K562 (cell line): ENCODE results near the gene LGALS7. TPM values are rescaled to one million over a fixed set of nuclear protein-coding genes. Genes with fewer than 3 reads are reported as not detected.

Experiments used
- ATAC-seq: fragments of 200-7000 bp; cut with Tn5 transposase; 3 replicates; pipeline ENCODE4 v1.9.1; 2020; ENCODE audit warnings: moderate library complexity
- BruUV-seq: library from RNA; stranded (reverse); fragments of 400-500 nt; replicated peaks from 2 replicates; lab custom pipeline; 2021; lab: Mats Ljungman, UMichigan
- CTCF ChIA-PET: fragments of 300-600 bp; formaldehyde crosslinking; extraction: SDS; loops from one replicate; lab custom pipeline; 2021; ENCODE audit warnings: low intra/inter-chr PET ratio; lab: Yijun Ruan, JAX
- POLR2A ChIA-PET: fragments of 300-600, 350-650 bp; sonication (Branson Sonifier 250); formaldehyde crosslinking; extraction: SDS; loops from one replicate; lab custom pipeline; 2021; ENCODE audit warnings: antibody characterized with exemption, inconsistent platforms; lab: Yijun Ruan, JAX
- DNase-seq, 4 experiments: peaks; one replicate each; pipeline versions ENCODE4 v3.0.0 to v3.0.0-alpha.2; 2011 to 2018; ENCODE audit warnings: low spot score in 3 of 4, mixed read lengths in 3 of 4; ENCODE audit errors: extremely low read depth in 1 of 4
- FAIRE-seq: peaks from 2 replicates; lab custom pipeline; 2011; peaks lifted over from hg19 to GRCh38; lab: Jason Lieb, UNC
- H2AFZ ChIP-seq: 2 replicates; pipeline ENCODE4 v1.6.0; 2011; ENCODE audit warnings: low read depth, low read length, control low read depth, inconsistent platforms
- H3K27ac ChIP-seq: fragments of 200-600 bp; 3 replicates; pipeline ENCODE4 v1.8.0; 2011; ENCODE audit warnings: low read depth, mild to moderate bottlenecking, control low read depth, inconsistent platforms, low read length, moderate library complexity, mixed read lengths; ENCODE audit errors: extremely low read depth
- H3K27me3 ChIP-seq, 2 experiments: fragments of 300-600 bp in 1 of 2; 2 replicates in 1 of 2; 3 replicates in 1 of 2; pipeline versions ENCODE4 v1.6.0 to v1.8.0; 2011; ENCODE audit warnings: inconsistent platforms in 2 of 2, low read length in 2 of 2, mild to moderate bottlenecking in 1 of 2, mixed read lengths in 1 of 2, moderate library complexity in 1 of 2; ENCODE audit not compliant: control insufficient read depth in 2 of 2, insufficient read depth in 2 of 2
- H3K36me3 ChIP-seq: fragments of 300-600 bp; 3 replicates; pipeline ENCODE4 v1.8.0; 2011; ENCODE audit warnings: mild to moderate bottlenecking, low read length, inconsistent platforms; ENCODE audit not compliant: control insufficient read depth, insufficient read depth
- H3K4me1 ChIP-seq, 2 experiments: fragments of 200-600 bp in 1 of 2; replicated peaks in 1 of 2; 2 replicates in 1 of 2; 3 replicates in 1 of 2; pipeline versions ENCODE4 v1.5.1 to v1.8.0; 2011; ENCODE audit warnings: inconsistent platforms in 2 of 2, low read length in 2 of 2, mild to moderate bottlenecking in 1 of 2, mixed read lengths in 1 of 2, moderate library complexity in 1 of 2; ENCODE audit not compliant: control insufficient read depth in 2 of 2, insufficient read depth in 2 of 2
- H3K4me2 ChIP-seq: 2 replicates; pipeline ENCODE4 v1.6.1; 2011; ENCODE audit warnings: low read length, control low read depth, inconsistent platforms, mixed read lengths; ENCODE audit not compliant: insufficient read depth
- H3K4me3 ChIP-seq: fragments of 200-600 bp; sonication (generic), shearing (Covaris generic); 2 replicates; pipeline ENCODE4 v1.5.1; 2016; ENCODE audit warnings: control low read depth, inconsistent platforms
- H3K79me2 ChIP-seq: fragments of 200-600 bp; 3 replicates; pipeline ENCODE4 v1.8.0; 2011; ENCODE audit warnings: low read length, inconsistent platforms; ENCODE audit not compliant: control insufficient read depth, insufficient read depth
- H3K9ac ChIP-seq, 2 experiments: 2 replicates each; pipeline versions ENCODE4 v1.6.0 to v1.6.1; 2011; ENCODE audit warnings: low read depth in 2 of 2, low read length in 2 of 2, control low read depth in 1 of 2, inconsistent platforms in 1 of 2, mild to moderate bottlenecking in 1 of 2, mixed read lengths in 1 of 2; ENCODE audit not compliant: insufficient read depth in 1 of 2
- H3K9me1 ChIP-seq: one replicate; pipeline ENCODE4 v1.6.0; 2011; ENCODE audit warnings: inconsistent platforms, mild to moderate bottlenecking, low read length, moderate library complexity; ENCODE audit not compliant: control insufficient read depth, insufficient read depth
- H3K9me3 ChIP-seq: replicated peaks from 2 replicates; pipeline ENCODE4 v1.5.1; 2011; ENCODE audit warnings: low read depth, low read length, inconsistent platforms; ENCODE audit not compliant: control insufficient read depth, insufficient read depth
- H4K20me1 ChIP-seq: replicated peaks from 2 replicates; pipeline ENCODE4 v1.6.1; 2011; ENCODE audit warnings: low read length, inconsistent platforms, mixed read lengths; ENCODE audit not compliant: control insufficient read depth, insufficient read depth
- CTCF ChIP-seq, 3 experiments: IDR thresholded peaks in 2 of 3; conservative IDR thresholded peaks in 1 of 3; 2 replicates each; pipeline ENCODE4 v1.5.1; 2011 to 2012; ENCODE audit warnings: low read length in 3 of 3, mild to moderate bottlenecking in 3 of 3, control low read depth in 2 of 3, improper control_type of control experiment in 1 of 3, inconsistent platforms in 1 of 3, low read depth in 1 of 3, mixed read lengths in 1 of 3, moderate library complexity in 1 of 3; ENCODE audit not compliant: insufficient read depth in 2 of 3
- FOXA3 ChIP-seq, 2 experiments: fragments of 450-650 bp in 1 of 2; sonication (generic) in 1 of 2; formaldehyde crosslinking; IDR thresholded peaks in 1 of 2; conservative IDR thresholded peaks in 1 of 2; 2 replicates each; pipeline versions ENCODE4 v1.4.0 to v1.8.0; 2020 to 2022; ENCODE audit warnings: mild to moderate bottlenecking in 2 of 2, missing genetic modification reagents in 1 of 2
- JUN ChIP-seq, 2 experiments: sonication (generic) in 1 of 2; formaldehyde crosslinking in 1 of 2; IDR thresholded peaks; 2 replicates each; pipeline versions ENCODE4 v1.6.1 to v1.8.0; 2012 to 2022; ENCODE audit warnings: borderline replicate concordance in 2 of 2, mild to moderate bottlenecking in 2 of 2, improper control_type of control experiment in 1 of 2, low read depth in 1 of 2, low read length in 1 of 2, missing genetic modification reagents in 1 of 2
- KDM4B ChIP-seq, 2 experiments: fragments of 450-650 bp in 1 of 2; sonication (generic) in 1 of 2; IDR thresholded peaks; 2 replicates each; pipeline ENCODE4 v1.6.1; 2016 to 2017; ENCODE audit warnings: borderline replicate concordance in 2 of 2, antibody characterized with exemption in 1 of 2, low read depth in 1 of 2, mild to moderate bottlenecking in 1 of 2
- SMAD2 ChIP-seq: fragments of 150-350 bp; IDR thresholded peaks from 2 replicates; pipeline ENCODE4 v1.6.1; 2014; ENCODE audit warnings: low read depth, mild to moderate bottlenecking, low read length
- SMARCC2 ChIP-seq: fragments of 450-650 bp; IDR thresholded peaks from 2 replicates; pipeline ENCODE4 v1.6.1; 2017; ENCODE audit warnings: antibody characterized with exemption, moderate library complexity, mild to moderate bottlenecking, low read depth
- TBP ChIP-seq: optimal IDR thresholded peaks from 2 replicates; pipeline ENCODE3; 2011; ENCODE audit warnings: low read depth, low read length, improper control_type of control experiment
- ZFP1 ChIP-seq: fragments of 450-650 bp; formaldehyde crosslinking; IDR thresholded peaks from 2 replicates; pipeline ENCODE4 v1.4.0; 2020; ENCODE audit warnings: mild to moderate bottlenecking, mixed read lengths
- ZFP91 ChIP-seq: sonication (generic); formaldehyde crosslinking; IDR thresholded peaks from 2 replicates; pipeline ENCODE4 v1.8.0; 2022; ENCODE audit warnings: mild to moderate bottlenecking, missing genetic modification reagents
- WGBS: fragments of 100-300 bp; shearing (Covaris generic); methylation state at CpG from one replicate; pipeline ENCODE4 v1.1.6; 2016; ENCODE audit warnings: low coverage, mixed read lengths; ENCODE audit not compliant: insufficient coverage; ENCODE audit errors: missing lambda C conversion rate; 5-methylcytosine and 5-hydroxymethylcytosine counted together
- in situ Hi-C: fragments of 300-500 bp; cut with MboI; formaldehyde crosslinking; loops from 4 replicates; pipeline ENCODE4 v1.15.0; 2018; ENCODE audit warnings: inconsistent platforms, mixed read lengths
- intact Hi-C: fragments of 100-400 bp; cut with micrococcal nuclease; formaldehyde crosslinking; loops from 2 replicates; pipeline ENCODE4 v1.14.2; 2022
- polyA plus RNA-seq, 8 experiments: library from polyadenylated mRNA; depleted of rRNA in 4 of 8; stranded (reverse) in 5 of 8; unstranded in 3 of 8; fragments of >200 nt; fragmentation: Nextera tagmentation in 2 of 8; fragmentation: Illumina TruSeq in 1 of 8; extraction: Ambion mirVana in 2 of 8; extraction: Trizol in 1 of 8; gene quantifications; 2 replicates each; pipeline versions ENCODE4 v1.2.1 to v1.2.3, GENCODE V29; 2011 to 2014; ENCODE audit warnings: inconsistent platforms in 1 of 8, missing spikeins in 1 of 8
- total RNA-seq, 7 experiments: library from RNA; depleted of rRNA in 6 of 7; stranded (reverse); fragments of >200 nt in 6 of 7; fragmentation: Illumina TruSeq in 2 of 7; extraction: Trizol in 2 of 7; gene quantifications; 2 replicates each; pipeline versions ENCODE4 v1.2.1 to v1.2.3, GENCODE V29; 2011 to 2021; ENCODE audit warnings: low replicate concordance in 1 of 7

Gene LGALS7
- total and polyA plus RNA-seq, 9 of the 15 experiments (the other 6 are each of a cell fraction or from before 2014, with no cell fraction given) = not detected

- H3K36me3 ChIP-seq = no peaks in the 10 kb centered on the region
- no peak overlapping the region for H3K4me3 ChIP-seq
- no peak overlapping the region for H3K9ac ChIP-seq
- H3K27me3 ChIP-seq = no peaks in the 10 kb centered on the region
- no peaks in the 10 kb centered on the region for H4K20me1 ChIP-seq
- H3K27ac ChIP-seq = no peak overlapping the region
- CTCF ChIA-PET = no interaction called here
- no peak for TF ChIP-seq SMAD2
- TF ChIP-seq CTCF (IDR thresholded peaks at IDR 0.05 in 2 of 3, conservative IDR thresholded peaks at IDR 0.05 in 1 of 3; ENCODE audit: insufficient read depth in 2 of 3, low read depth in 1 of 3, low read length in 3 of 3) = no peak
- TF ChIP-seq FOXA3 (CRISPR knock-in tag; conservative IDR thresholded peaks at IDR 0.05 in 1 of 2, IDR thresholded peaks at IDR 0.05 in 1 of 2) = no peak
- no peak for TF ChIP-seq JUN (IDR thresholded peaks at IDR 0.05; ENCODE audit: borderline replicate concordance, low read depth, low read length)
- TF ChIP-seq JUN (CRISPR knock-in tag; IDR thresholded peaks at IDR 0.05; ENCODE audit: borderline replicate concordance) = no peak
- TF ChIP-seq SMARCC2 = no peak
- TF ChIP-seq TBP = no peak
- no peak for TF ChIP-seq KDM4B (IDR thresholded peaks at IDR 0.05; ENCODE audit: borderline replicate concordance in 2 of 2, low read depth in 1 of 2)
- TF ChIP-seq ZFP1 (CRISPR knock-in tag) = no peak
- TF ChIP-seq ZFP91 (CRISPR knock-in tag) = no peak
- no peaks in the 10 kb centered on the region; a peak in 1 of 5 replicates for H3K4me1 ChIP-seq
- in situ Hi-C loops (no loop called here), intact Hi-C loops (no loop called here)
- H3K4me2 ChIP-seq = no peak overlapping the region
- FAIRE-seq (no peak), ATAC-seq (no peak), DNase-seq (no peak)
- POLR2A ChIA-PET = no interaction called here
- WGBS = 58% methylated on average over 3 of the region's 3 CpGs
- H3K79me2 ChIP-seq = no peaks in the 10 kb centered on the region
- no peak overlapping the region for H2AFZ ChIP-seq
- H3K9me1 ChIP-seq = no peaks in the 10 kb centered on the region
- BruUV-seq = no TSS peak
- H3K9me3 ChIP-seq = no peaks in the 10 kb centered on the region
Observed at GRCh38 chr19:38763795-38764220, 9.5 kb downstream of the LGALS7 start.
